GM08714 (cell line): Measurements from ENCODE around the gene MYO5B.

ENCODE experiments used
- H3K4me3 ChIP-seq: fragments of 200-500 bp; sonication (Bioruptor generic); 2 replicates; pipeline ENCODE4 v1.5.1; 2014; ENCODE audit warnings: mild to moderate bottlenecking, low read length, inconsistent platforms
- ZNF274 ChIP-seq: IDR thresholded peaks from 2 replicates; pipeline ENCODE4 v1.6.1; 2012; ENCODE audit warnings: mild to moderate bottlenecking, low read depth, low read length

Gene MYO5B

GRCh38 chr18:50065039-50065438 is 129.9 kb downstream of the MYO5B start:
- TF ChIP-seq ZNF274 = no peak

GRCh38 chr18:50061876-50062517 is 132.9 kb downstream of the MYO5B start:
- TF ChIP-seq ZNF274 = no peak
- no peak overlapping the region for H3K4me3 ChIP-seq

More at GRCh38 chr18:50065039-50065438, 129.9 kb downstream of the MYO5B start:
- H3K4me3 ChIP-seq = no peak overlapping the region

DNA sequence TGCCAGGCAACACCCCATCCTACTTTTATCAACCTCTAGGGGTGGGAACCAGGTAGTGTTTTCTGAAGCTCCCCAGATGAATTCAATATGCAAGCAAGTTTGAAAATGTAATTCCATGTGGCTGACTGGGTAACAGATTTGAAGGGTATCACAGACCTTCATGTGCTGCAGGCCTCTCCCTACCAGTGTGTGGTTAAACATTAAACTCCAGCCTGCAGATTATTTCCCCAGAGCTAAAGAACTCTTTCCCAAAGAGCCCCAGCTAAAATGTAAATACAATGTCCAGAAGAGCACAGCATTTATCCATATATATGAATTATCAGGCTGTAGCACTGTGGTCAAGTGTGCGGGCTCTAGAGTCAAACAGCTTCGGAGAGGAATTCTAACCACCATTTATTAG is 134.1 kb downstream of the MYO5B start:
- no peak overlapping the region for H3K4me3 ChIP-seq
- no peak for TF ChIP-seq ZNF274

GRCh38 chr18:50058731-50059130 is 136.2 kb downstream of the MYO5B start:
- no peak overlapping the region for H3K4me3 ChIP-seq
- no peak for TF ChIP-seq ZNF274

DNA sequence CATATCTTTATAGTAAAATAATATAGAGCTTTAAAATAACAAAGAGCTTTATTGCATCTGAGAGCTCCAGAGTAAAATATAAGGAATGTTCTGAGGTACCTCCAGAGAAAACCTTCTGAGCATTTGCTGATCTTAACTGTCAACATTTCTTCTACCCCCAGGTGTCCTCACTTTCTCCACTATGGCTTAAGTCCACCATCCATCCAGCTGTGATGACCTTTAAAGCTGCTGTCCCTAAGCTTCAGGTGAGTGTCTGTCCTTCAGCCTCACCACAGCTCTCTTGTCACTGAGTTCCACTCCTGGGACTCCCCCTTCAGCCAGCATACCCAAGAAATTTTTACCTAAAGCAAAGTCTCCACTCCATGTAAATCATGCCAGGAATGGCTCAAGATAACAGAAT is 137.9 kb downstream of the MYO5B start:
- no peak overlapping the region for H3K4me3 ChIP-seq
- TF ChIP-seq ZNF274 = no peak

- no peak for TF ChIP-seq ZNF274
- H3K4me3 ChIP-seq = no peak overlapping the region
These were observed 138.8 kb downstream of the MYO5B start for GRCh38 chr18:50056185-50056584.

DNA sequence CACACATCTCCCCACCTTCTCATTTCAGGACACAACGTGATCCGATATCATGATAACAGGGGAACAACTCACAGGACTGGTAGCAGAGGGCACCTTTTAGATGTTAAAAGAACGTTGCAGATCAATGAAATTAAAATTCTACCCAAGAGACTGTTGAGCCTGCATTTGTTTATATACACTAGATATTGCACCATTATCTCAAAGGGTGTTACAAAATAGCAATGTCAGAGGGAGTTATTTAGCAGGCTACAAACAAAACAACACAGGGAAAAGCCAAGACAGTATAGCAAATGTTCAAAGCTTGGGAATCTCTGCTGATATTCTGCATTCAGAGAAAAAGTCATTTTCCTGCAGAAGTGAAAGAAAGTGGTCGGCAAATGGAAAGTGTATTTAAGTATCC is 139.5 kb downstream of the MYO5B start:
- no peak for TF ChIP-seq ZNF274
- H3K4me3 ChIP-seq = no peak overlapping the region

GRCh38 chr18:50053111-50053510 is 141.8 kb downstream of the MYO5B start:
- TF ChIP-seq ZNF274 = no peak
- H3K4me3 ChIP-seq = no peak overlapping the region

DNA sequence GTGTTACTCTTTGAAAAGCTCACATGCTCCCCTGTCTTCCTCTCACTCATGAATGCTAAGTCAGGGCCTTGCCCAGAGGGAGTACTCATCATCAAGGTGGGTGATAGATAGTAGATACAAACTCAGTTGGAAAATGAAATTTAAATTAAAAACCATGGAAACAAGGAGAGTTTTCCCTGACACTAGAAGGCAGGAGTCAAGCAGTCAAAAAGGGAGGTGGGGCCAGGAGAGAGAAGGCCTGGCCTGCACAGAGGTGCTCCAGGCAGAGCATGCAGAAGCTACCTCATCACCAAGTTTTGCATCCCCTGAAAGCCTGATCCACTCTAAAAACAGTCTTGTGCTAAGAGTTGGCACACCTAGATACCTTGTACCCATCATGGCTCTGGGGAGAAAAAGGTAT is 143.7 kb downstream of the MYO5B start:
- TF ChIP-seq ZNF274 = no peak
- no peak overlapping the region for H3K4me3 ChIP-seq

DNA sequence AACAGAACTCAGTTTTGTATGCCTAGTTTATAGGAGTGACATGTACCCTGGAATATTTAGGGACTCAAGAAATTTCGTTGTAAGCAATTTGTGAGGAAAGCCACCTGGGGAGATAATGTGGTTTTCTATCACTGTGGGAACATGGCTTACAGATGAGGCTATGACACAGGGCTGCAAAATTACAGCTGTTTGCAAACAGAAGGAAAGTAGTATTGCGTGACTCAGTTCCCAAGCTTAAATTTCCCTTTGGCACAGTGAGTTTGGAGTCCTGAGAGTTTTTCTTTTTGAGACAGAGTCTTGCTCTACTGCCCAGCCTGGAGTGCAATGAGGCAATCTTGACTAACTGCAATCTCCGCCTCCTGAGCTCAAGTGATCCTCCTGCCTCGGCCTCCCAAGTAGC is 149.8 kb downstream of the MYO5B start:
- no peak for TF ChIP-seq ZNF274
- H3K4me3 ChIP-seq = no peak overlapping the region

- no peak overlapping the region for H3K4me3 ChIP-seq
- no peak for TF ChIP-seq ZNF274
These were observed 150.5 kb downstream of the MYO5B start for GRCh38 chr18:50044402-50044801.

DNA sequence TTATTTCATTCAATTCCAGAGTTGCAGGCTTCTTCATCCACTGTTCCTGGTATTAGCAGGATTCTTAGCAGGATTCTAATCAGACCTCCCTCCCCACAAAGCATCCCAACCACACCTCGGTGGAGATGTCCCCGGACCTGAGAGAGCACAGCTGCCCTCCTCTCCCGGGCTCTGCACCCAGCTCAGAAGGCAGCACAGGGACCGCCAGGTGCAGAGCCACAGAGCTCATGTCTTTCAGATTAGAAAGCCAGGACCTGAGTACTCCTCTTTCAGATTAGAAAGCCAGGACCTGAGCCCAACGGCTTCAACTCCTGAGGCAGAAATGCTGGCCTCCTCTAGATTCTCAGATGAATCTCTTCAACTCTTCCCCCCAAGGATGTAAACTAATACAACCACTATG is 152.3 kb downstream of the MYO5B start:
- no peak for TF ChIP-seq ZNF274
- H3K4me3 ChIP-seq = no peak overlapping the region

DNA sequence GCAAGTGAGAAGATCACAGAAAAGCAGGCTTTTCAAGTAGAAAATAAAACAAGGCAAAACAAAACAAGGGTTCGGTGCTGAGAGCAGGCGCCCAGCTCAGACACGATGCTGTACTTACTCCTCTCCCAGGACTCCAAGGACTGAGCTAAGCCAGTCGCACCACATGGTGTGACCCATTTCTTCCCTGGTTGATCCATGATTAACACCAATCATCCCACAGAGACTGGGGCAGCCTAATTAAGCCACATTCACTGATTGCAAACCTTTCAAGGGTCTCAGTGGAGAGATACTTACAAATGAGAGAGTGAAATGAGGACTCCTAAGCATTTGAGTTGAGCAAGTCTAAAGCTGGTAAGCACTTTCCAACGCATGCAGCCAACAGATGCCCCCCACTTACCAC is 155.2 kb downstream of the MYO5B start:
- H3K4me3 ChIP-seq = no peak overlapping the region
- no peak for TF ChIP-seq ZNF274

DNA sequence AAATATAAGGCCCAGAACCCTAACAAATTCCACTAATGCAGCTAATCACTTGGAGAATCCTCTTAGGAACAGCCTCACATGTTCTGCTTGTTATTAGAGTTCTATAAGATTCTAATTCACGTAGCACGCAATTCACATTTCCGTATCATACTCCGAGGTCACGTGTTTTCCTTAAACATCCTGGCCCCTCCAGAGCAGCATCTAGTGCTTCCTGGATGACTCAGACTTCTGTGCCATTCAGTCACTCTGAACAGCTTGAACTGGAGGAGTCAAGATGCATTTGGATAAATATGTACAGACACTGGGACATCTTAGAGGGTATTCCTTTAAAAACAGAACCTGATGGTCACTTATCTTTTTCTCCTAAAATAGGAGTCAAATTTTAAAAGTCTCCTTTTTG is 156.5 kb downstream of the MYO5B start:
- no peak overlapping the region for H3K4me3 ChIP-seq
- TF ChIP-seq ZNF274 = no peak

DNA sequence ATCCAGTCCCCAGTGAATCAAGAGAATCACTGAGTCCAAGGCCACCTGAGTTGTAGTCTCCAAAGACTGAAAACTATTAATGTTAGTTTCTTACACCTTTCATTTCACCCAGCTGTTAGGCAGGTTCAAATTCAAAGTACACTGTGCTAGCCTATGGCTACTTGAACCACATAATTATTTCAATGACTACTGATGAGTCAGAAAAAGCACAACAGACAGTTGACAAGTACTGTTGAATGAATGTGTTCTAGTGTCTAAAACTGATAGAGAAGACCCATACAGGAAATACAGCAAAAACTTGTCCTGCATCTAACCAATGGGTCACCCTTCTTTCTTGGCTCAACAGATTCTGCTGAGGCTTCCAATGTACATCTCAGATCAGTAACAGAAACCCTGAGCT is 160.9 kb downstream of the MYO5B start:
- no peak overlapping the region for H3K4me3 ChIP-seq

GRCh38 chr18:50033004-50033403 is 161.9 kb downstream of the MYO5B start:
- H3K4me3 ChIP-seq = no peak overlapping the region
- TF ChIP-seq ZNF274 = no peak

More for the DNA sequence above, 160.9 kb downstream of the MYO5B start:
- no peak for TF ChIP-seq ZNF274
